HepG2 (cell line): ENCODE measurements around the gene SSBP2. TPM values are rescaled to one million over a fixed set of nuclear protein-coding genes. Genes with fewer than 3 reads are reported as not detected.

Experiments
- ATAC-seq: fragments of 200-7000 bp; cut with Tn5 transposase; 3 replicates; pipeline ENCODE4 v1.9.1; 2020; ENCODE audit warnings: mild to moderate bottlenecking, moderate library complexity
- BruUV-seq: library from RNA; stranded (reverse); fragments of 400-500 nt; replicated peaks from 2 replicates; lab custom pipeline; 2021; lab: Mats Ljungman, UMichigan
- CTCF ChIA-PET: fragments of 300-600 bp; formaldehyde crosslinking; extraction: SDS; loops from one replicate; lab custom pipeline; 2021; ENCODE audit warnings: low total read pairs, inconsistent platforms, low intra/inter-chr PET ratio; lab: Yijun Ruan, JAX
- POLR2A ChIA-PET: fragments of 350-600 bp; sonication (Branson Sonifier 250); formaldehyde crosslinking; loops from one replicate; lab custom pipeline; 2020; ENCODE audit warnings: antibody characterized with exemption, inconsistent platforms; lab: Yijun Ruan, JAX
- DNase-seq: peaks from one replicate; pipeline ENCODE4 v3.0.0-alpha.2; 2015; ENCODE audit warnings: low spot score
- FAIRE-seq: peaks from 3 replicates; lab custom pipeline; 2011; peaks lifted over from hg19 to GRCh38; lab: Jason Lieb, UNC
- H2AFZ ChIP-seq: one replicate; pipeline ENCODE4 v1.6.1; 2011; ENCODE audit warnings: low read length, inconsistent platforms
- H3K27ac ChIP-seq: fragments of 300-600 bp; 3 replicates; pipeline ENCODE4 v1.8.0; 2011; ENCODE audit warnings: mixed run types, mild to moderate bottlenecking, mixed read lengths, low read length, inconsistent platforms; ENCODE audit not compliant: insufficient read depth; ENCODE audit errors: extremely low read length
- H3K27me3 ChIP-seq, 2 experiments: fragments of 200-600 bp in 1 of 2; 2 replicates in 1 of 2; 3 replicates in 1 of 2; pipeline versions ENCODE4 v1.6.0 to v1.8.0; 2011; ENCODE audit warnings: low read length in 2 of 2, mild to moderate bottlenecking in 2 of 2, moderate library complexity in 2 of 2, inconsistent platforms in 1 of 2; ENCODE audit not compliant: insufficient read depth in 2 of 2, control insufficient read depth in 1 of 2
- H3K36me3 ChIP-seq, 2 experiments: fragments of 200-600 bp in 1 of 2; replicated peaks in 1 of 2; 2 replicates in 1 of 2; 3 replicates in 1 of 2; pipeline versions ENCODE4 v1.5.1 to v1.8.0; 2011; ENCODE audit warnings: low read length in 2 of 2, inconsistent platforms in 1 of 2; ENCODE audit not compliant: insufficient read depth in 2 of 2, control insufficient read depth in 1 of 2
- H3K4me1 ChIP-seq: 2 replicates; pipeline ENCODE4 v1.5.1; 2012; ENCODE audit warnings: low read length, inconsistent platforms; ENCODE audit not compliant: insufficient read depth
- H3K4me2 ChIP-seq: 2 replicates; pipeline ENCODE4 v1.6.0; 2011; ENCODE audit warnings: low read depth, low read length, inconsistent platforms
- H3K4me3 ChIP-seq, 3 experiments: fragments of 200-600 bp in 1 of 3; sonication (generic), shearing (Covaris generic) in 1 of 3; replicated peaks in 1 of 3; 2 replicates each; pipeline ENCODE4 v1.5.1; 2011 to 2016; ENCODE audit warnings: low read length in 3 of 3, inconsistent platforms in 2 of 3, low read depth in 2 of 3, mild to moderate bottlenecking in 2 of 3, control low read depth in 1 of 3, mixed read lengths in 1 of 3; ENCODE audit not compliant: insufficient read depth in 1 of 3
- H3K79me2 ChIP-seq: one replicate; pipeline ENCODE4 v1.6.1; 2011; ENCODE audit warnings: low read length, inconsistent platforms; ENCODE audit not compliant: insufficient read depth
- H3K9ac ChIP-seq: 2 replicates; pipeline ENCODE4 v1.6.0; 2011; ENCODE audit warnings: mild to moderate bottlenecking, low read depth, low read length, inconsistent platforms; ENCODE audit not compliant: insufficient read depth
- H3K9me3 ChIP-seq: 2 replicates; pipeline ENCODE4 v1.5.1; 2012; ENCODE audit warnings: mild to moderate bottlenecking, low read length
- H4K20me1 ChIP-seq: 2 replicates; pipeline ENCODE4 v1.6.0; 2011; ENCODE audit warnings: inconsistent platforms, mild to moderate bottlenecking, low read length, moderate library complexity; ENCODE audit not compliant: insufficient read depth
- CTCF ChIP-seq: sonication (generic); formaldehyde crosslinking; IDR thresholded peaks from 2 replicates; pipeline ENCODE4 v1.5.0; 2020; ENCODE audit warnings: mild to moderate bottlenecking, missing genetic modification reagents, moderate library complexity
- FOXO4 ChIP-seq: sonication (generic); formaldehyde crosslinking; conservative IDR thresholded peaks from 2 replicates; pipeline ENCODE4 v1.8.1; 2023; ENCODE audit warnings: missing genetic modification reagents
- RAD21 ChIP-seq: fragments of 450-650 bp; formaldehyde crosslinking; IDR thresholded peaks from 2 replicates; pipeline ENCODE4 v1.5.0; 2020; ENCODE audit warnings: mild to moderate bottlenecking
- SMC3 ChIP-seq: IDR thresholded peaks from 2 replicates; pipeline ENCODE4 v1.6.1; 2011; ENCODE audit warnings: low read length, improper control_type of control experiment
- STAG1 ChIP-seq: sonication (generic); formaldehyde crosslinking; IDR thresholded peaks from 2 replicates; pipeline ENCODE4 v1.4.0; 2020; ENCODE audit warnings: missing genetic modification reagents
- ZBTB10 ChIP-seq: sonication (generic); formaldehyde crosslinking; IDR thresholded peaks from 2 replicates; pipeline ENCODE4 v1.4.0; 2020; ENCODE audit warnings: missing genetic modification reagents, borderline replicate concordance
- ZNF362 ChIP-seq: sonication (generic); formaldehyde crosslinking; IDR thresholded peaks from 2 replicates; pipeline ENCODE4 v1.4.0; 2020; ENCODE audit warnings: missing genetic modification reagents, mild to moderate bottlenecking, borderline replicate concordance
- ZNF775 ChIP-seq: sonication (generic); formaldehyde crosslinking; IDR thresholded peaks from 2 replicates; pipeline ENCODE4 v1.4.0; 2020; ENCODE audit warnings: missing genetic modification reagents, mild to moderate bottlenecking, moderate library complexity, borderline replicate concordance
- WGBS: methylation state at CpG from one replicate; pipeline ENCODE4 v1.1.6; 2017; ENCODE audit warnings: low lambda C conversion rate; 5-methylcytosine and 5-hydroxymethylcytosine counted together
- in situ Hi-C: cut with HindIII; loops from 2 replicates; pipeline ENCODE4 v1.10.0; 2017; ENCODE audit warnings: low pct_unique_long_range_greater_than_20kb; ENCODE audit not compliant: extremely low pct_ligation_motif_present
- intact Hi-C: fragments of 100-400 bp; cut with micrococcal nuclease; formaldehyde crosslinking; loops from one replicate; pipeline ENCODE4 v1.10.0; 2022; ENCODE audit not compliant: unreplicated experiment
- polyA plus RNA-seq, 8 experiments: library from polyadenylated mRNA; depleted of rRNA in 3 of 8; stranded (reverse) in 7 of 8; unstranded in 1 of 8; fragments of >200 nt; fragmentation: Illumina TruSeq in 4 of 8; extraction: Trizol in 4 of 8; gene quantifications; 2 replicates each; pipeline versions ENCODE4 v1.2.1 to v1.2.3, GENCODE V29; 2011 to 2016; ENCODE audit warnings: low read depth in 4 of 8, missing spikeins in 1 of 8, mixed read lengths in 1 of 8; ENCODE audit not compliant: insufficient read depth in 1 of 8
- total RNA-seq, 5 experiments: library from RNA; depleted of rRNA; stranded (reverse); fragments of >200 nt; fragmentation: Illumina TruSeq; extraction: Trizol; gene quantifications; 2 replicates each; pipeline ENCODE4 v1.2.3, GENCODE V29; 2016; ENCODE audit warnings: low read depth in 1 of 5

SSBP2 gene
- total and polyA plus RNA-seq, 2 of the 13 experiments (the other 11 are each of a cell fraction or from before 2014, with no cell fraction given): 0.16 TPM; not detected in 1

GRCh38 chr5:81425569-81425968 lies 325.3 kb downstream of the SSBP2 start:
- H2AFZ ChIP-seq: no peak overlapping the region
- no peak overlapping the region for H3K4me2 ChIP-seq
- CTCF ChIA-PET: interaction anchor here (0.9 to 1.6 kb wide), 3 partner anchors 740 to 800 kb away, joined by 3 to 8 read pairs (median 6); no protein-coding TSS in a partner anchor
- intact Hi-C loops: loop anchor here (1.0 to 10.0 kb wide), 4 partner anchors 79 to 800 kb away; no protein-coding TSS in a partner anchor
- no peaks in the 10 kb centered on the region for H3K79me2 ChIP-seq
- TF ChIP-seq ZNF362 (peak; percentile 73; the same call in 1 of the 2 replicates), FOXO4 (CRISPR knock-in tag) (no peak), ZBTB10 (no peak), RAD21 (0 out of 2 replicates have a peak, but pooled peaks have one; percentile 26), ZNF775 (CRISPR knock-in tag) (no peak), CTCF (CRISPR knock-in tag) (peak; percentile 44), SMC3 (peak; percentile 41), STAG1 (CRISPR knock-in tag) (peak; percentile 52)
- no peaks in the 10 kb centered on the region for H3K9me3 ChIP-seq
- POLR2A ChIA-PET: no interaction called here
- peaks cover 13% of the 10 kb centered on the region; the same call in 1 of the 2 replicates for H3K4me1 ChIP-seq
- no TSS peak for BruUV-seq
- H3K9ac ChIP-seq: no peak overlapping the region
- peak; percentile 32 for DNase-seq
- 3% methylated on average over 2 of the region's 2 CpGs for WGBS
- H4K20me1 ChIP-seq: no peaks in the 10 kb centered on the region
- H3K36me3 ChIP-seq: no peaks in the 10 kb centered on the region
- peak; percentile 53; the same call in 2 of the 3 replicates for ATAC-seq
- peak; percentile 56 for FAIRE-seq
- no peak overlapping the region for H3K27ac ChIP-seq
- H3K4me3 ChIP-seq: no peak overlapping the region
- no peaks in the 10 kb centered on the region for H3K27me3 ChIP-seq
- in situ Hi-C loops: loop anchor here (10.0 kb wide), 2 partner anchors 739 to 799 kb away; no protein-coding TSS in a partner anchor
